ENCODE results near the gene FZD4.
"Not testable (repeated sequence)": the region's sequence is repeated elsewhere in the genome, so short reads cannot be mapped to it uniquely, and the experiment has no call there.

The FZD4 gene

DNA sequence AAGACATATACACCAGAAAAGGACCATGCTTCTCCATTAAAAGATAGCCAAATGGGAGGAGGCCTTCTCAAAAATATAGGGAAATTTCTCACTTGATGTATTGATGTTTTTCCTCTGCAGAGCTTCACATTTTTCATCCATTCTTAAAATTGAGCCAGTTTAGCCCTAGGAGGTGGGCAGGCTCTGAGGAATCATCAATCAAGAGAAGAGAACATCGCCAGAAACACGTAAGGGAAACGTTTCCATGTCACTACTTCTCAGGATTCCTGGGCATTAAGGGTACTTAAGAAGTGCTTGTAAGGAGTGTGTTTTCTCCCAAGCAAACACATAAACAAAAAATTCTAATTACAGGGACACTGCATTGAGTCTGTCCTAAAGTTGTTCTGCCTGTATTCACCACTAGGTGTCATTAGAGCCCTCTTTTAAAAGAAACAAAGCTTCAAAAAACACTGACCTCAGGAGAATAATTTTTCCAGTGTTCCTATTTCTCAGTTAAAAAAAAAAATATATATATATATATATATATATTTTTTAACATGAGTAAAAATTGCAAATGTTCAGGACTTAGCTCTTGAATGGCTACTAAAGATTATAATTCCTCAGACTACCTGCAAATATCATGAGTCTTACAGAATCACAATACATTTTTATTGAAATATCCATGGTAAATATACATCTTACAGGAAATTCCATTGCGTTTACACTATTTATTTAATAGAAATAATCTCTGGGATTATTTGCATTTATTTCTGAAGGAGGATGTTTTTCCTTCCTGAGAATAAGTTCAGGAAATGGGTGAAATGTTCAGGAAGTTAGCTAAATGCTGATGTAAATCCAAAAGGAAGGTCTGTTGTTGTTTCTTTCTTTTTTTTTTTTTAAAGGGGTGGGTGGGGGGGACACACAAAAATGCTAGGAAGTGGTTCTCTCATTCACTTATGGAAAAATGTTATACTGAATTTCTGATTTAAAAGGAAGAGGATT, 16.0 kb downstream of the FZD4 start:
- no peak for DNase-seq (ENCODE audit: extremely low read depth in 1 of 2, low read depth in 1 of 2)

DNA sequence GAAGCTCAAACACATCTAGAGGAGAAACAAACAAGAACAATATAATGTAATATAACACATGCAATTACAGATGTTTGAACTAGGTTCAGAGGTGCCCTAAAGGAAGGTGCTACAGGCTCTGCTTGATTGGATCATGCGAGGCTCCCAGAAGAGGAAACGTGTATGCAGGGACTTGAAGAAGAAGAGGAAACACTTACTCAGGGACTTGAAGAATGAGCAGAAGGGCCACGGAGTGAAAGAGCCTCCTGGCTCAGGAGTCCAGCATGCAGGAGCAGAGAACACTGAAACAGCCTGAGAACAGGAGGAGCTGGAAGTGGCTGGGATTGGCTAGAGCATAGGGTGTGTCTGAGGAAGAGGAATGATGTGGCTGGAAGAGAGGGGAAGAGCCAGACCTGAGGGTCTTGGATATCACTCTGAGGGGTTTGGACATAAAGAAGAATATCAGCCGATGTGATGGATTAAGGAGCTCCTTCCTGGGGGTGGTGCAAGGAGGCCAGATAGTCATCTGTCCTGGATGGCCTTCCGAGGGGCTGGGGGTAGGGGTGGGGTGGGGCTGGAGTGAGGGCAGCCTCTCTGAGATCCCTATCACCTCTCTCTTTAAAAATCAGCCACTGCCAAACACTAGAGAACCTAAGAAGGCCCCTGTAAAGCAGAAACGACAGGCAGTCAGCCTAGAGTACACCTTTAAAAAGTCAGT, 16.8 kb downstream of the FZD4 start:
- no peak for DNase-seq (ENCODE audit: extremely low read depth in 1 of 2, low read depth in 1 of 2)

DNA sequence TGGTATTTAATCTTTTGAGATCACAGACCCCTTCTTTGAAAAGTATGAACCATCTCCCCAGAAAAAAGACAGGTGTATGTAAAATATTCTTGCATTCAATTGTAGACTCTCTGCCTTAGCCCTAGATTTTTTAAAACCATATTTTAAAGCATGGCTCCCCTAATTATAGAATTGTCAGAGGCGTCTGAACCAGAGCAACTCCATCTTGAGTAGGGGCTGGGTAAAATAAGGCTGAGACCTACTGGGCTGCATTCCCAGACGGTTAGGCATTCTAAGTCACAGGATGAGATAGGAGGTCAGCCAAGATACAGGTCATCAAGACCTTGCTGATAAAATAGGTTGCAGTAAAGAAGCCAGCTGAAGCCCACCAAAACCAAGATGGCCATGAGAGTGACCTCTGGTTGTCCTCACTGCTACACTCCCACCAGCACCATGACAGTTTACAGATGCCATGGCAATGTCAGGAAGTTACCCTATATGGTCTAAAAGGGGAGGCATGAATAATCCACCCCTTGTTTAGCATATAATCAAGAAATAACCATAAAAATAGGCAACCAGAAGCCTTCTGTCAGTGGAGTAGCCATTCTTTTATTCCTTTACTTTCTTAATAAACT, 17.9 kb downstream of the FZD4 start:
- DNase-seq (ENCODE audit: extremely low read depth in 1 of 2, low read depth in 1 of 2): not testable (repeated sequence)

- DNase-seq (ENCODE audit: extremely low read depth in 1 of 2, low read depth in 1 of 2): no peak
These were observed 20.1 kb downstream of the FZD4 start for GRCh38 chr11:86934926-86935579.

DNA sequence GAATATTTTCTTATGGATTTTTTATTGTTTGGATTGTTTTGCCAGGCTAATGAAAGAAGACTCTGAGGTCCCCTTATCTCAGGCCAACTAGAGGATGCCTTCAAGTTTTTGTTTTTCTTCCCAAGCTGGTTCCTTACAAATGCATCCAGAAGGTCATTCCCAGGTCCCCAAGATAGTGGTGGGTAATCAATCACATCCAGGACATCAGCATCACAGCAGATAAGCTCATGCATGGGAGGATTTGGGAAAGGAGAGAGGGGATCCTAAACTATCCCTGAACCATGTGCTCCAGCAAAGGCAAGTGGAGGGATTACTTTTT, 20.7 kb downstream of the FZD4 start:
- no peak for DNase-seq (ENCODE audit: extremely low read depth in 1 of 2, low read depth in 1 of 2)

DNA sequence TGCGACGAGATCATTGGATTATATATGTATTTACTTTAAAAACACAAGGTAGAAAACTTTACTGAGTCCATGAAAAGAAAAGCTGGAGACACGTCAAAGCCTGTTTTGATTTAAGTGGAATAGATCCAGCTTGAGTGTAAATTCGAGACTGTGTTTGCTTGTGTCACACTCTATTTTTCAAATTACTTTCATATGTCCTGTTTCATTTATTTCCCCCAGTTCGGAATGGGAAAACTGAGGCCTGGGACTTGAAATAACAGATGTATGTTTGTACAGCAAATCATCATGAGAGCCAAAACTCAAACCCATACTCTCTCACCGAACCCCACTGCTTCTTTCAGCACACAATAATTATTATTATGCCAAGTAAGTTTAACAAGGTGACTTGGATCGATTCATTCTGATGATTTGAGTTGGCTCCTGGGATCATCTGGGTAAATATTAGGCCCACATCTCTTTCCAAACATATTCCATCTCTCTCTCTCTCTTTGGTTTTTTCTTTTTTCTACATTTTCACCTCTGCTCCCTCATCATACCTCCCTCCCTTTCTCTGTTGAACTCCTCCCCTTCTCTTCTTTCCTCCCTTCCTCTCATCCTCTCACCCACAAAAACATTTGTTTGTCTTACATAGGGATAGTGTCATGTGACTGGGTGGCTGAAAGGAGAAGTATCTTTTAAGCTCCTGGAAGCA, 21.2 kb downstream of the FZD4 start:
- no peak for DNase-seq (ENCODE audit: extremely low read depth in 1 of 2, low read depth in 1 of 2)

DNA sequence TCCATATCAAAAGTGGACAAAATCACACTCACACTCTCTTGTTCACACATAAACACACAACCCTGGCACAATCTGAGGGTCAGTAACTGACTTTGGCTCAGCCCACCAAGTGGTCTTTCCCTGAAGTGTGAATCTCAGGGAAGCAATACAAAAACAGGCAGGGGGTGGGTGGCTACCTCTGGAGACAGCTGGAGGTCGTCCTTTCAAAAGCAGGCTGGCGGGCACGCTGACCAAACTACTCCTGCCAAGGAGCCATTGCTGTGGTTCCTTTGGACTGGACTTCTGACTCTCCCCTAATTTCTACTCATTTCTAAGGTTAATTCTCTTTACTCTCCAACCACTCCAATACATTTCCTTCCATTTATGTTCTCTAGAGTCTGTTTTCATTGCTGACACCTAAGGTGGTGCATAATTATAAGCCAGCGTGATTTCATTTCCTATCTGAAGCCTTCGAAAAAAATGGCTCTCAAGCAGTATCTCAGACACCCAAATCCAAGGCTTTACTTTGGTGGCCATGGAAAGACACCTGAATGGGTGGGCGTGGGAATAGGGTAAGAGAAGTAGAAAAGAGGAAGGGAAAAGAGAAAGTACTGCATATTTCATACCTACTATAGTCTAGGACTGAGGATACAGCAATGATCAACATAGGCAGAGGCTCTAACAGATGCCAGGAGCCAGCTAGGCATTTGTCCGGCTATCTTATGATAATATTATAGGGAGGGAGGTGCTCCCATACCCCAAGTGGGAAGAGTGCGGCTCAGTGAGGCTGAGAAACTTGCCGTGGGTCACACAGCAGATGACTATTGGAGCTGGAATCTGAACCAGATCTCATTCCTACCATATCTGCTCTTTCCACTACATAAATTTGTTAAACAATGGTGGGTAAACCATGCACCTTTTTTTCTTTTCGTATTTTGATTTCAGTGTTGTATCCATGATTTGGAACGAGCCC, 22.0 kb downstream of the FZD4 start:
- no peak for DNase-seq (ENCODE audit: extremely low read depth in 1 of 2, low read depth in 1 of 2)

- DNase-seq (ENCODE audit: extremely low read depth in 1 of 2, low read depth in 1 of 2): no peak
These were observed 23.0 kb downstream of the FZD4 start for GRCh38 chr11:86932259-86932585.

- DNase-seq (ENCODE audit: extremely low read depth in 1 of 2, low read depth in 1 of 2): no peak
These were observed 23.5 kb downstream of the FZD4 start for GRCh38 chr11:86931548-86932258.

DNA sequence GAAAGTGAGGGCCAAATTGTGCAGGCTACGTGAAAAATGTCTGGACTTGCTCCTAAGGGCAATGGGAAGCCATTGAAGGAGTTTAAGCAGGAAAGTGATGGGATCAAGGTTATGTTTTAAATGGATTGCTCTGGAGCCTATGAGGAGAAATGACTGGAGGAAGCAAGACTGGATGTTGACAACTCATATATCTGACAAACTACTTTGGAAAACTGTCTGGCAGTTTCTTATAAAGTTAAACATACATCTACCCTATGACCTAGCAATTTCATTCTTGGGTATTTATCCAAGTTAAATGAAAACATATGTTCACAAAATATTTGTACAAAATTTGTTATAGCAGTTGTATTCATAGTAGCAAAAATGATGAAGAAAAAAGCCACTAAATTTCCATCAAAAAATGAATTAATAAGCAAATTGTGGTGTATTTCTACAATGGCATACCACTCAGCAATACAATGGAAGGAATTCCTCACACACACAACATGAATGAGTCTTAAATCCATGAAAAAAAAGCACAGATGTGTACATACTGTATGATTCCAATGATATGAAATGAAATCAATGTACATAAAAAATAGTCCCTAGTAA, 24.1 kb downstream of the FZD4 start:
- DNase-seq (ENCODE audit: extremely low read depth in 1 of 2, low read depth in 1 of 2): no peak

DNA sequence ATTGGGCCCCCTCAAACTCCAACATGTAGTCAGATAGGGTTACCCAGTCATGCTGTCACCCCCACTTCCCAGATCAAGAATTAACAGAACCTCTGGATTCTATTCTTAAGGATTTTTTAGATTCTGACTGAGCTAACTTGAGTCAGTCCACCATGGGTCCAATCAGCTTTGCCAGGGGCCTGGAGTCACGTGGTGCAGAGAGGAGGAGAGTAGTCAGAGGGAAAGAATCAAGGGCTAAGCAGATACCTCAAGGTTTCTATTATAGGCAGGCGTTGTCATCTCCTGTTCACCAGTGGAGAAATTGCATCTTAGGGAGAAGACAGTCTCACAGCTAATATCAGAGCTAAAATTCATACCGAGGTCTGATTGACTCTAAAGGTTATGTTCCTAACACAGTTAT, 28.2 kb downstream of the FZD4 start:
- DNase-seq (ENCODE audit: extremely low read depth in 1 of 2, low read depth in 1 of 2): no peak

GRCh38 chr11:86923999-86924766, 31.0 kb downstream of the FZD4 start:
- no peak for DNase-seq (ENCODE audit: extremely low read depth in 1 of 2, low read depth in 1 of 2)

- no peak for DNase-seq (ENCODE audit: extremely low read depth in 1 of 2, low read depth in 1 of 2)
These were observed 33.0 kb downstream of the FZD4 start for GRCh38 chr11:86922225-86922624.

GRCh38 chr11:86919557-86920210, 35.5 kb downstream of the FZD4 start:
- DNase-seq (ENCODE audit: extremely low read depth in 1 of 2, low read depth in 1 of 2): no peak

GRCh38 chr11:86918973-86919372, 36.2 kb downstream of the FZD4 start:
- DNase-seq (ENCODE audit: extremely low read depth in 1 of 2, low read depth in 1 of 2): no peak

DNA sequence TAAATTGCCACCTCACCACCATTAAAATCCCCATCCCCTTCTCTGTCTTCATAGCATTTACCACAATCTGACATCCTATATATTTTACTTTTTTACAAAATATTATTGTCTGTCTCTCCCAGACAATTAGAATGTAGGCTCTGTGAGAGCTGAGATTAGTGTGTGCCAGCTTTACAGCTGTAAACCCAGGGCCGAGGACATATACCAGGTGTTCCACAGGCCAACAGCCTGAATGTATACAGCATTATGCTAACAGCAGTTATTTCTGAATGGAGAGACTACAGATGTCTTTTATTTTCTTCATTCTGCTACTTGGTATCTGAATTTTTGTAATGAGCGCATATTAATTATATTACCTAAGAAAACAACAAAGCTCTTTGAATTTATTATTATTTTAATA, 36.7 kb downstream of the FZD4 start:
- DNase-seq (ENCODE audit: extremely low read depth in 1 of 2, low read depth in 1 of 2): no peak

DNA sequence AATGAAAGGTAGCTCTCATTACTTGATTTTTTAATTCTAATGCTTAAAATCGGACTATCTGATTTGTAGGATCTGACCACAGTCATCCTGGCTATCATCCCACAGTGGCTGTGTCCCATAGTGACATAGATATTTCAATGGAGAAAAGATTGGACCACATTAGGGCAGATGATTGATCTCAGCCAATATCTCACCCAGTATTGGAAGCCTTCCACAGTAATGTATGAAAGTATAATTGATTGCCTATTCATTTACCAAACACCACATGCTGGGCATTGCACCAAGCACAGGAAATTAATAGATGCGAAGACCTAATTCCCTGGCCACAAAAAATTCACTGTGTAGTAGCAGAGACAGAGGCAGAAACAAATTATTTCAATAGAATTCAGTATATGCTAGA, 37.6 kb downstream of the FZD4 start:
- DNase-seq (ENCODE audit: extremely low read depth in 1 of 2, low read depth in 1 of 2): no peak

- DNase-seq (ENCODE audit: extremely low read depth in 1 of 2, low read depth in 1 of 2): no peak
These were observed 38.9 kb downstream of the FZD4 start for GRCh38 chr11:86916330-86916729.

Measured in activated CD8-positive, alpha-beta memory T cell treated with anti-CD3 and anti-CD28 coated beads for 1 hour (primary cell).